Activated naive CD4-positive, alpha-beta T cell (primary cell): ENCODE results near the gene ENPP1.

Experiments
- DNase-seq, 4 experiments: peaks; one replicate each; lab custom pipeline; 2025; lab: John Stamatoyannopoulos, UW

The ENPP1 gene

GRCh38 chr6:131787079-131787478 is 20.7 kb upstream of the ENPP1 start:
- no peak for DNase-seq

DNA sequence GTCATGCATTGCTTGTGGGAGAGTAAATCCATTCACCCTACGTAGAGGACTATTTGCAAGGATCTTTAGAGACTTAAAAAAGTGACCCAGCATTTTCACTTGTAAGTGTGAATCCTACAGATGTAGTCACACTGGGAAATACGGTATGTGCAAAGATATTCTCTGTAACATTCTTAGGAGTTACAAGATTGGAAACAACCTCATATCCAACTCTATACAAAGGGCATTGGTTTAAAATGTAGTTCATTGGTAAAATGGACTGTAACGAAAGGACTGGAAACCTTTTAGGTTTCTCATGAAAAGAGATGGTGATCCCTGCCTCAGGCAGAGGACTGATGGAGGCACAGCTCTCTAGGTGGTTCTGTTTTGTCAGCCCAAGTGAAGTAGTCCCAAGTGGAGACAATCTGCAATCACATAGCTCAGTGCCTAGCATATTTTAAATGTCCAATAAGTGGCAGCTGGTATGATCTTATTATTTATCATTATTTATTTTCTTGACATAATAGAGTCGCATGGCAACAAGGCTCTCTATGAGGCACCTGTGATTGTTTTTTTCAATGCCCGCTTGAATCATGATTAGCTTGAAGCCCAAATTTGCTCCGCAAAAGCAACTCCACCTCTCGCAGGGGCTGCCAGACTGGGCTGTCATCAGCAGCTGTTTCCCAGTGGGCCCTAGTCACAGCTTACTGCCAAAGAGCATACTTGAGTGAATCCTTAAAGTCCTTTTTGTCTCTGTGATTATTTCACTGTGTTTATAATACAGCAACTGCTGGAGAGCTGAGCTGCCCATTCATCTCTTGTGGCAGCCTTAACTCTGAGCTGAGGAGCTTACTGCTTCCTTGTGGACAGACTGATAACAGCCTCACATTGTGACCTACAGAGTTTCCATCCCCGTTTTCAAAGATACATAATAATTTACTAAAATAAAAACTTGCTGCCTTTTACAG is 19.8 kb upstream of the ENPP1 start:
- no peak for DNase-seq

DNA sequence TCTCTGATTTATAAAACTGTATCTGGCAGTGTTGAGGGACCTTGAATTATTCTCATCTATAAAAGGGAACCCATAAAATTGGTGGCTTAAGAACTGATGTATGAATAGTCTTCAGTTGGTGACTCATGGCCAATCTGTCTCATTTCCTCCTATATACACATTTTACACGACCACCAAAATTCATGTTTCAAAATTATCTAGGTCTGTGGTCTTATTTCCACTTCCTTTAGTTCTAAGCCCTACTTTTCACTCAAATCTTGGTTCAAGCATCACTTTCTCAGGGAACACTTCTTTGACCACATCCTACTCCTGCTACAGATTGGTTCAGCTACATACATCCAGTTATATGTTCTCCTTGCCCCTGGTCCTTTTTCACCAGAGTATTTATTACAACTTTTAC is 18.6 kb upstream of the ENPP1 start:
- no peak for DNase-seq

GRCh38 chr6:131791476-131791875 is 16.3 kb upstream of the ENPP1 start:
- DNase-seq = no peak

DNA sequence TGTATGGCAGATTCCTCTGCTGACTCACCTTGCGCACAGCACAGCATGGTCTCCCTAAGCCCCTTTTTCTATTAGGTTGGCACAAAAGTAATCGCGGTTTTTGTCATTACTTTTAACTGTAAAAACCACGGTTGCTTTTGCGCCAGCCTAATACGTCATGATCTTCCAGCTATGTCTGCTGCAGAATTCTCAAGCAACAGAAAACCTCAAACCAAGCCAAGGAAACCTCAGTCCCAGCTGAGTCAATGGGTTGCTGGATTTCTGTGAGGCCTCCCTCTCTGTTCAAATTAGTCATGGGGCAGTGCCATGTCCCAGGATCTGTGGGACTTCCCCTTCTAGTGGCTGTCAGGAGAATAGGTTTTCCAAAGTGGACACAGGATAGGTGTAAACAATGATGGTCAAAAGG is 15.7 kb upstream of the ENPP1 start:
- DNase-seq = no peak

DNA sequence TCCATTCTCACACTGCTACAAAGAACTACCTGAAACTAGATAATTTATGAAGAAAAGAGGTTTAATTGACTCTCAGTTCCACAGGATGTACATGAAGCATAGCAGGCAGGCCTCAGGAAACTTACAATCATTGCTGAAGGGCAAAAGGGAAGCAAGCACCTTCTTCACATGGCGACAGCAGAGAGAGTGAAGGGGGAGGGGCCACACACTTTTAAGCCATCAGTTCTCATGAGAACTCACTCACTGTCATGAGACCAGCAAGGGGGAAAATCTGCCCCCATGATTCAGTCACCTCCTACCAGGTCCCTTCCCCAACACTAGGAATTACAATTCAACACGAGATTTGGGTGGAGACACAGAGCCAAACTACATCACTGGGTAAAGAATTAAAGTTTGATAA is 12.5 kb upstream of the ENPP1 start:
- no peak for DNase-seq

DNA sequence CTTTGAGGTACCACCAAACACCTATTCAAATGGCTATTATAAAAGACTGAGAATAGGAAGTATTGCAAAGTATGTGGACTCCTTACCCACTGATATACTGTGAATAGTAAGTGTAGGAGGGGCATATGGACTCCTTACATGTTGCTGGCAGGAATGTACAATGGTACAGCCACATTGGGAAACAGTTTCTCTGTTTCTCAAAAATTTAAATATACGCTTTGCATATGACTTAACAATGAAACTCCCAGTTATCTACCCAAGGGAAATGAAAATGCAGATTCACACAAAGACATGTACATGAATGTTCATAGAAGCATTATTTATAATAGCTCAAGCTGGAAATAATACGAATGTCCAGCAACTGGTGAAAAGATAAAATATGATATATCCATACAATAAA is 5.5 kb upstream of the ENPP1 start:
- DNase-seq = no peak

GRCh38 chr6:131803007-131803769 is 4.6 kb upstream of the ENPP1 start:
- DNase-seq = no peak

GRCh38 chr6:131804131-131804530 is 3.7 kb upstream of the ENPP1 start:
- DNase-seq = no peak

DNA sequence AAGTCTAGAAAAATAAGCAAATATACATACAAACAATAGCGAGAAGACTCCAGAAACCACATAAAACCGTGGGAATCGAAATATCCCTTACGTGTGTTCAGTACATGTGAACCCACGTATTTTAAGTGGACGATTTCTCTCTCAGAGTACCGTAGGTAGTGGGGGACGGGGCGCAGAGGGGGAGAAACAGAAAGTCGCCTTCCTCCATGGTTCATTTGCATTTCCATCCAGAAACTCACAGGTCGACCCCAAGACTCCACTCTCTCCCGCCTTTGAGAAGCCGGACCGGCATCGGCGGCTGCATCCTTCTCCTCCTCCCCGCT is 538 bp upstream of the ENPP1 start:
- peak in 1 of 4 experiments; percentile 5 for DNase-seq

DNA sequence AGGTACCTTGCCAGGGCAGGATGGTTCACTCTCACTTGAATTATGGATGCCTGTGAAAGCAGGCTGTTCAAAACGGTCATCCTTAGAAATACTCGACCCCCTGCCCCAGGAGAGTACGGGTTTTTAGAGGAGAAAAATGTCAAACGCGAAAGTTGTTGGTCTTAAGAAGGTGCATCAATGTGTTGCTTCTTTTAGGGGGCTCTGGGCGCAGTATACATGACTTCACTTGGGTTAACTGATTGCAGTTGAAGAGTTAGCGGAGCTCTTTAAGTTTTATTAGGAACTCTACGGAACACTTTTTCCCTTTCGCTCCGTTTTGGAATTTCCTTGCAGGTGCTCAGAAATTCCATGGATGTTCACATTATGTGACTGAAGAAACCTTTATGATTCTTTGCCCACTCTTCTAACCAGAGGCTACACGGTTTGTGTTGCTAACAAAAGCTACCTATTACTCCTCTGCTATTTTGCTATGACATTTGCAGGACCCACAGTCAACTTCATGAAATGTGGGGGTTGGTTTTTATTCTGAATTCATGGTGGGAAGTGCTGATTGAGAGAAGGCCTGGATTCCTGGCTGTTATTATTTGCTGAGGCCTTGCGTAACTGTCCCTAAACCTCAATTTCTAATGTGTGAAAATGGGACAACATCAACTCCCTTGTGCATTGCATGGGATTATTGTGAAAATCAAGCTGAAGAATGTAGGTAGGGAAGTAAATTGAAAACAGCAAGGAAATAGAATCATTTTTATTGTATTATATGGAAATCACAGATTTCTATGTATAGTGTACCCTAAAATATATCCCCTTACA is 845 bp downstream of the ENPP1 start:
- no peak for DNase-seq

DNA sequence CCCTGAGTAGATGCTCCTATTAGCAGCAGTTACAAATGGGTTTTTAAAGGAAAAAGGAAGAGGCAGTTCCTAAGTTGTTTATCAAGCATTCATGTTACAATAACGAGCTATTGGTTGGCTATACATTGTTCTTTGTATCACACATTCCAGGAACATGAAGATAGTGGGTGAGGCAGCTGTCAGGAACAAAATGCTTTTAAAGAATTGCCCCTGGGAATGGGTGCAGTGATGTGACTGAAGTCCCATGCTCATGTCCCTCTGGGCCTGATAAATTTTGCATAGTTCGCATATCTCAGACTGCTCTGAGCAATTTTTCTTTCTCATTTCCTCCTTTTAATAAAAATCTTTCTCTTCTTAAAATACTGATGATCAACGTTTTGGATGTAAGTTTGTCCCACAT is 3.7 kb downstream of the ENPP1 start:
- no peak for DNase-seq

- DNase-seq = no peak
Observed at GRCh38 chr6:131813991-131814390, 6.2 kb downstream of the ENPP1 start.

GRCh38 chr6:131816869-131817268 is 9.0 kb downstream of the ENPP1 start:
- DNase-seq = no peak

DNA sequence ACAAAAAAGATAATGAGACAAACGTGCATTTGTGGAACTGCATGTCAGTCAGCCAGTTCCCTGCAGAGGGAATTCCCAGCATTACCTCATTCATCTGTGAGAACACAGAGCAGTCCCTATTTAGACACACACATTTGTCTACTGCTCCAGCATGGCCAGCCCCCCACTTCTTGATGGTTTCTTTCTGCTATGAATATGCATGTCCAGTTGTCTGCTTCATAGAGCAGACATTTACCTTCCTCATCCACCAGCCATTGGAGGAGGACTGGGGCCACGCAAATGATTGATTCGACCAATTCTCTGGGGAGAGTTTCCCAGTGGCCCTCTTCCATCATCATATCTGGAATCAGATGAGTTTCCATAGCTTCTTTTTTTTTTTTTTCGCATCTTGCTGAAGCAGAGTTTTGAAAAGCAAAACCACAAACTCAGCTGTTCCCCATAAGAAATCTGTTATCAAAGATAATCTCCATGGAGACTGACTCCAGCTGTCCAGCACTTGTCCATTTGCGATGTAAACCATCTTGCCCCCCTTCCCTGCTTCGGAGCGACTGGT is 11.8 kb downstream of the ENPP1 start:
- no peak for DNase-seq

GRCh38 chr6:131821010-131821807 is 13.4 kb downstream of the ENPP1 start:
- no peak for DNase-seq

DNA sequence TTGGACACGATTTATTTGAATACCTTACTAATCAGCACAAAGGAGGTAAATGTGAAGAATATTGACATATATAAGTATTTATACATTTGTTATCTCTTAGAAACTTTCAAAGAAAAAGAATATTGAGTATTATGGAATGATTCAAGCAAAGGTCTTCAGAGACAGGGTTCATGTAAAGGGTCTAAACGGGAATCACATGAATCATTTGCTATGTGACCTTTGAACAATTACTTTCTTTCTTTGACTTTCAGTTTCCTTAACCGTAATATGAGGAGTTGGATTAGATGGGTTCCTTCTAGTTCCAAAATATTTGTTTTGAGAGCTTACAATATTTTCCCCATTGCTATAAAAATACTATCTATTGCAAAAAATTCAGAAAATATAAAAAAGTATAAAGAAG is 14.3 kb downstream of the ENPP1 start:
- DNase-seq = no peak

- no peak for DNase-seq
Observed at GRCh38 chr6:131823276-131823902, 15.6 kb downstream of the ENPP1 start.

- no peak for DNase-seq
Observed at GRCh38 chr6:131825946-131826345, 18.1 kb downstream of the ENPP1 start.

DNA sequence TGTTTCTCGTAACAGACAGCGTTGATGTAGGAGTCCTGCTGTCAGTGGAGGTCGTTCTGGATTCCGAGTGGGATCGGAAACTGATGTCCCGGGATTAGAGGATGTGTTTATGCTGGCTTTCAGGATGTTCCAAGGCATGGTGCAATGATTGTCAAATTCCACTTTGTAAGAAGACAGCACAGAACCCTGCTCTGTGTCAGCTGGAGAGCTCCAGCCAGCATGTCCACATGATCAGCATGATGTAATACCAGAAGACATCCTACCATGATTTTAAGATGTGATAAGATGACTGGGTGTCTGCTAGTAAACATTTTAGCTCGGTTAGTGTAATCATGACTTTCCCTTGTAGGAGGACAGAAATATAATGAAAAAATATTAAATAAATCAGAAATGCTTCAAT is 20.3 kb downstream of the ENPP1 start:
- DNase-seq = no peak

GRCh38 chr6:131828951-131829350 is 21.1 kb downstream of the ENPP1 start:
- DNase-seq = no peak
